Measurements from ENCODE around the gene TATDN3.
"Not testable (repeated sequence)": the region's sequence is repeated elsewhere in the genome, so short reads cannot be mapped to it uniquely, and the experiment has no call there.

The TATDN3 gene

GRCh38 chr1:212791676-212792395 is at the start of gene TATDN3, which contains the start of gene NSL1:
Gene TATDN3, plus strand, starts transcription at chr1:212791894. Its CDS starts 28 bp downstream, at chr1:212791922.
Gene NSL1, minus strand, starts transcription at chr1:212791777. Its CDS starts 14 bp downstream, at chr1:212791763.
- DNase-seq, result peak; percentile 92

GRCh38 chr1:212743901-212744475 is 47.7 kb upstream of the TATDN3 start:
- no peak for DNase-seq

- DNase-seq, result no peak
Measured at GRCh38 chr1:212745303-212745702, 46.4 kb upstream of the TATDN3 start.

- DNase-seq, result no peak
Measured at GRCh38 chr1:212746546-212746945, 45.1 kb upstream of the TATDN3 start.

GRCh38 chr1:212749821-212750535 is 41.7 kb upstream of the TATDN3 start:
- peak; percentile 52 for DNase-seq

GRCh38 chr1:212752252-212752933 is 39.3 kb upstream of the TATDN3 start:
- DNase-seq, result no peak

GRCh38 chr1:212752934-212753497 is 38.7 kb upstream of the TATDN3 start:
- DNase-seq, result no peak

GRCh38 chr1:212753749-212754148 is 37.9 kb upstream of the TATDN3 start:
- no peak for DNase-seq

GRCh38 chr1:212754193-212754592 is 37.5 kb upstream of the TATDN3 start:
- DNase-seq, result no peak

- peak; percentile 19 for DNase-seq
Measured at GRCh38 chr1:212754680-212755079, 37.0 kb upstream of the TATDN3 start.

GRCh38 chr1:212759683-212760082 is 32.0 kb upstream of the TATDN3 start:
- no peak for DNase-seq

- peak; percentile 64 for DNase-seq
Measured at GRCh38 chr1:212760126-212760823, 31.4 kb upstream of the TATDN3 start.

GRCh38 chr1:212762234-212762633 is 29.5 kb upstream of the TATDN3 start:
- DNase-seq, result no peak

- no peak for DNase-seq
Measured at GRCh38 chr1:212762839-212763238, 28.9 kb upstream of the TATDN3 start.

- DNase-seq, result not testable (repeated sequence)
Measured at GRCh38 chr1:212764718-212765281, 26.9 kb upstream of the TATDN3 start.

- not testable (repeated sequence) for DNase-seq
Measured at GRCh38 chr1:212766825-212767224, 24.9 kb upstream of the TATDN3 start.

- no peak for DNase-seq
Measured at GRCh38 chr1:212769459-212770167, 22.1 kb upstream of the TATDN3 start.

- no peak for DNase-seq
Measured at GRCh38 chr1:212771341-212771740, 20.4 kb upstream of the TATDN3 start.

- no peak for DNase-seq
Measured at GRCh38 chr1:212773011-212773410, 18.7 kb upstream of the TATDN3 start.

GRCh38 chr1:212774584-212774983 is 17.1 kb upstream of the TATDN3 start:
- peak; percentile 73 for DNase-seq

- no peak for DNase-seq
Measured at GRCh38 chr1:212775241-212775640, 16.5 kb upstream of the TATDN3 start.
